Panc1 (cell line): Measurements from ENCODE around the gene MRPL55. TPM values are rescaled to one million over a fixed set of nuclear protein-coding genes. Genes with fewer than 3 reads are reported as not detected.

ENCODE experiments used
- ATAC-seq: fragments of 200-7000 bp; cut with Tn5 transposase; 2 replicates; pipeline ENCODE4 v1.9.1; 2020; ENCODE audit warnings: mild to moderate bottlenecking, moderate library complexity
- BruUV-seq: library from RNA; stranded (reverse); fragments of 400-500 nt; replicated peaks from 2 replicates; lab custom pipeline; 2021; lab: Mats Ljungman, UMichigan
- CTCF ChIA-PET: fragments of 300-600 bp; sonication (Branson Sonifier 250); formaldehyde crosslinking; loops from one replicate; lab custom pipeline; 2022; ENCODE audit warnings: antibody characterized with exemption; lab: Charles Lee
- POLR2A ChIA-PET: fragments of 300-600 bp; sonication (Branson Sonifier 250); formaldehyde crosslinking; loops from one replicate; lab custom pipeline; 2022; ENCODE audit warnings: antibody characterized with exemption; lab: Charles Lee
- DNase-seq: peaks from one replicate; pipeline ENCODE4 v3.0.0-alpha.2; 2010; ENCODE audit warnings: low read depth, low spot score
- H3K27ac ChIP-seq: 2 replicates; pipeline ENCODE4 v1.5.1; 2011; ENCODE audit warnings: mild to moderate bottlenecking, low read length, inconsistent platforms
- H3K27me3 ChIP-seq: fragments of 200-500 bp; sonication (Bioruptor generic); 2 replicates; pipeline ENCODE4 v1.6.0; 2014; ENCODE audit warnings: low read length, inconsistent platforms; ENCODE audit not compliant: control insufficient read depth, insufficient read depth
- H3K36me3 ChIP-seq: fragments of 200-500 bp; sonication (Bioruptor generic); 2 replicates; pipeline ENCODE4 v1.5.1; 2014; ENCODE audit warnings: inconsistent platforms, mild to moderate bottlenecking, low read length, moderate library complexity; ENCODE audit not compliant: control insufficient read depth, insufficient read depth
- H3K4me1 ChIP-seq: 2 replicates; pipeline ENCODE4 v1.5.1; 2011; ENCODE audit warnings: inconsistent platforms, mild to moderate bottlenecking, low read length, moderate library complexity; ENCODE audit not compliant: control insufficient read depth, insufficient read depth
- H3K4me3 ChIP-seq, 2 experiments: 2 replicates each; pipeline ENCODE4 v1.5.1; 2011 to 2012; ENCODE audit warnings: low read depth in 2 of 2, low read length in 2 of 2, mild to moderate bottlenecking in 2 of 2, inconsistent platforms in 1 of 2, moderate library complexity in 1 of 2
- H3K9me3 ChIP-seq: fragments of 200-500 bp; sonication (Bioruptor generic); 2 replicates; pipeline ENCODE4 v1.5.1; 2014; ENCODE audit warnings: low read depth, mild to moderate bottlenecking, inconsistent platforms, low read length, moderate library complexity; ENCODE audit not compliant: control insufficient read depth, insufficient read depth
- POLR2AphosphoS5 ChIP-seq: IDR thresholded peaks from 2 replicates; pipeline ENCODE4 v1.6.1; 2012; ENCODE audit warnings: mild to moderate bottlenecking, low read depth, low read length, moderate library complexity
- SIN3A ChIP-seq: IDR thresholded peaks from 2 replicates; pipeline ENCODE4 v1.6.1; 2012; ENCODE audit warnings: low read depth, mild to moderate bottlenecking, low read length, moderate library complexity, borderline replicate concordance; ENCODE audit not compliant: insufficient read depth
- TCF7L2 ChIP-seq: IDR thresholded peaks from 2 replicates; pipeline ENCODE4 v1.6.1; 2011; ENCODE audit warnings: mild to moderate bottlenecking, low read depth, low read length, inconsistent platforms
- in situ Hi-C: cut with HindIII; loops from 2 replicates; pipeline ENCODE4 v1.10.0; 2016; ENCODE audit warnings: low sequenced_read_pairs, low pct_unique_long_range_greater_than_20kb
- intact Hi-C: fragments of 100-400 bp; cut with micrococcal nuclease; formaldehyde crosslinking; loops from one replicate; pipeline ENCODE4 v1.10.0; 2022; ENCODE audit not compliant: unreplicated experiment
- total RNA-seq: library from RNA; stranded (reverse); gene quantifications from one replicate; pipeline ENCODE4 v1.2.1, GENCODE V29; 2021; ENCODE audit not compliant: unreplicated experiment
- TF ChIP-seq, protein P1 (sequence below): fragments of 450-650 bp; IDR thresholded peaks from 2 replicates; pipeline ENCODE4 v1.5.1; 2017; ENCODE audit warnings: mild to moderate bottlenecking
- TF ChIP-seq, protein P2 (sequence below), 2 experiments: IDR thresholded peaks; 2 replicates each; pipeline ENCODE4 v1.6.1; 2011 to 2012; ENCODE audit warnings: low read depth in 2 of 2, control low read depth in 1 of 2, low read length in 1 of 2, mild to moderate bottlenecking in 1 of 2, moderate library complexity in 1 of 2; ENCODE audit not compliant: insufficient read depth in 1 of 2

Gene MRPL55
- total RNA-seq, 1 experiment from 2014 or later: 53.0 TPM

- intact Hi-C loops (no loop called here), in situ Hi-C loops (no loop called here)
- DNase-seq (no peak), ATAC-seq (no peak)
- no peak overlapping the region for H3K4me3 ChIP-seq
- no peaks in the 10 kb centered on the region; the same call in 1 of the 2 replicates for H3K36me3 ChIP-seq
- ChIA-PET CTCF (no interaction called here), POLR2A (no interaction called here)
- peaks cover 9% of the 10 kb centered on the region; the same call in 1 of the 2 replicates for H3K9me3 ChIP-seq
- TF ChIP-seq POLR2AphosphoS5: no peak
- H3K27ac ChIP-seq: no peak overlapping the region
- no TSS peak for BruUV-seq
- H3K27me3 ChIP-seq: no peaks in the 10 kb centered on the region; the same call in 1 of the 2 replicates
- H3K4me1 ChIP-seq: no peaks in the 10 kb centered on the region
Measured at GRCh38 chr1:228118040-228118439, 8.9 kb upstream of the MRPL55 start.

GRCh38 chr1:228117335-228117734 is 8.2 kb upstream of the MRPL55 start:
- intact Hi-C loops (no loop called here), in situ Hi-C loops (no loop called here)
- DNase-seq: no peak
- Histone ChIP-seq H3K27ac (no peak overlapping the region), H3K4me3 (no peak overlapping the region), H3K4me1 (no peaks in the 10 kb centered on the region), H3K9me3 (peaks cover 9% of the 10 kb centered on the region; the same call in 1 of the 2 replicates), H3K36me3 (no peaks in the 10 kb centered on the region; the same call in 1 of the 2 replicates), H3K27me3 (no peaks in the 10 kb centered on the region)
- POLR2A ChIA-PET: no interaction called here
- no TSS peak for BruUV-seq
- ATAC-seq: no peak
- CTCF ChIA-PET: no interaction called here
- TF ChIP-seq, protein P1, sequence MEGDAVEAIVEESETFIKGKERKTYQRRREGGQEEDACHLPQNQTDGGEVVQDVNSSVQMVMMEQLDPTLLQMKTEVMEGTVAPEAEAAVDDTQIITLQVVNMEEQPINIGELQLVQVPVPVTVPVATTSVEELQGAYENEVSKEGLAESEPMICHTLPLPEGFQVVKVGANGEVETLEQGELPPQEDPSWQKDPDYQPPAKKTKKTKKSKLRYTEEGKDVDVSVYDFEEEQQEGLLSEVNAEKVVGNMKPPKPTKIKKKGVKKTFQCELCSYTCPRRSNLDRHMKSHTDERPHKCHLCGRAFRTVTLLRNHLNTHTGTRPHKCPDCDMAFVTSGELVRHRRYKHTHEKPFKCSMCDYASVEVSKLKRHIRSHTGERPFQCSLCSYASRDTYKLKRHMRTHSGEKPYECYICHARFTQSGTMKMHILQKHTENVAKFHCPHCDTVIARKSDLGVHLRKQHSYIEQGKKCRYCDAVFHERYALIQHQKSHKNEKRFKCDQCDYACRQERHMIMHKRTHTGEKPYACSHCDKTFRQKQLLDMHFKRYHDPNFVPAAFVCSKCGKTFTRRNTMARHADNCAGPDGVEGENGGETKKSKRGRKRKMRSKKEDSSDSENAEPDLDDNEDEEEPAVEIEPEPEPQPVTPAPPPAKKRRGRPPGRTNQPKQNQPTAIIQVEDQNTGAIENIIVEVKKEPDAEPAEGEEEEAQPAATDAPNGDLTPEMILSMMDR: no peak
- no peak for TF ChIP-seq TCF7L2
- TF ChIP-seq POLR2AphosphoS5: no peak
- TF ChIP-seq, protein P2, sequence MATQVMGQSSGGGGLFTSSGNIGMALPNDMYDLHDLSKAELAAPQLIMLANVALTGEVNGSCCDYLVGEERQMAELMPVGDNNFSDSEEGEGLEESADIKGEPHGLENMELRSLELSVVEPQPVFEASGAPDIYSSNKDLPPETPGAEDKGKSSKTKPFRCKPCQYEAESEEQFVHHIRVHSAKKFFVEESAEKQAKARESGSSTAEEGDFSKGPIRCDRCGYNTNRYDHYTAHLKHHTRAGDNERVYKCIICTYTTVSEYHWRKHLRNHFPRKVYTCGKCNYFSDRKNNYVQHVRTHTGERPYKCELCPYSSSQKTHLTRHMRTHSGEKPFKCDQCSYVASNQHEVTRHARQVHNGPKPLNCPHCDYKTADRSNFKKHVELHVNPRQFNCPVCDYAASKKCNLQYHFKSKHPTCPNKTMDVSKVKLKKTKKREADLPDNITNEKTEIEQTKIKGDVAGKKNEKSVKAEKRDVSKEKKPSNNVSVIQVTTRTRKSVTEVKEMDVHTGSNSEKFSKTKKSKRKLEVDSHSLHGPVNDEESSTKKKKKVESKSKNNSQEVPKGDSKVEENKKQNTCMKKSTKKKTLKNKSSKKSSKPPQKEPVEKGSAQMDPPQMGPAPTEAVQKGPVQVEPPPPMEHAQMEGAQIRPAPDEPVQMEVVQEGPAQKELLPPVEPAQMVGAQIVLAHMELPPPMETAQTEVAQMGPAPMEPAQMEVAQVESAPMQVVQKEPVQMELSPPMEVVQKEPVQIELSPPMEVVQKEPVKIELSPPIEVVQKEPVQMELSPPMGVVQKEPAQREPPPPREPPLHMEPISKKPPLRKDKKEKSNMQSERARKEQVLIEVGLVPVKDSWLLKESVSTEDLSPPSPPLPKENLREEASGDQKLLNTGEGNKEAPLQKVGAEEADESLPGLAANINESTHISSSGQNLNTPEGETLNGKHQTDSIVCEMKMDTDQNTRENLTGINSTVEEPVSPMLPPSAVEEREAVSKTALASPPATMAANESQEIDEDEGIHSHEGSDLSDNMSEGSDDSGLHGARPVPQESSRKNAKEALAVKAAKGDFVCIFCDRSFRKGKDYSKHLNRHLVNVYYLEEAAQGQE (IDR thresholded peaks at IDR 0.05; ENCODE audit: insufficient read depth in 1 of 2, low read depth in 2 of 2, low read length in 1 of 2): no peak
- TF ChIP-seq SIN3A: no peak

DNA sequence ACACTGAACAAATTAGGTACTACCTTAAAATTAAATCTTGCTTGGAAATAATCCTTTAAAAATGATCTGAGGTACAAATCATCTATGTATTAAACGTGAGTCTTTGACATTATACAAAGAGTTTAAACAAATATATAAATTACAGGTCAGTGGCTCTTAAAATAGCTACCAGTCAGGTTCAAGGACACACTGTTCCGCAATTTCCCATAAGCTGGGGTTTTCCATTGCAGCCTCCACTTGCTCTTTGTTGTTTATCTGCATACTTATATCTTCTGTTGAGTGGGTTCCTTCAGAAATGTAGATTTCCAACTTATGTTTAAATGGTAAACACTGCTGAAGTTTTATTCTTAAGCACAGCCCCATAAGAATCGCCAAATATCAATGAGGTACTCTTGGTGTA is 5.7 kb upstream of the MRPL55 start:
- in situ Hi-C loops (no loop called here), intact Hi-C loops (no loop called here)
- Histone ChIP-seq H3K36me3 (no peaks in the 10 kb centered on the region; the same call in 1 of the 2 replicates), H3K4me3 (no peak overlapping the region), H3K9me3 (peaks cover 9% of the 10 kb centered on the region; the same call in 1 of the 2 replicates), H3K27me3 (no peaks in the 10 kb centered on the region), H3K4me1 (no peaks in the 10 kb centered on the region), H3K27ac (no peak overlapping the region)
- no peak for DNase-seq
- no TSS peak for BruUV-seq
- POLR2A ChIA-PET: no interaction called here
- no peak for ATAC-seq
- CTCF ChIA-PET: no interaction called here
- TF ChIP-seq POLR2AphosphoS5 (no peak), SIN3A (no peak), TCF7L2 (no peak)
- TF ChIP-seq, protein P1: no peak
- TF ChIP-seq, protein P2 (IDR thresholded peaks at IDR 0.05; ENCODE audit: insufficient read depth in 1 of 2, low read depth in 2 of 2, low read length in 1 of 2): no peak
